ENCODE measurements around the gene STMND1. TPM values are rescaled to one million over a fixed set of nuclear protein-coding genes. Genes with fewer than 3 reads are reported as not detected.

STMND1 gene
- total and polyA plus RNA-seq, 10 of the 15 experiments (the other 5 are each of a cell fraction or from before 2014, with no cell fraction given) = 0.15 TPM; not detected in 9

DNA sequence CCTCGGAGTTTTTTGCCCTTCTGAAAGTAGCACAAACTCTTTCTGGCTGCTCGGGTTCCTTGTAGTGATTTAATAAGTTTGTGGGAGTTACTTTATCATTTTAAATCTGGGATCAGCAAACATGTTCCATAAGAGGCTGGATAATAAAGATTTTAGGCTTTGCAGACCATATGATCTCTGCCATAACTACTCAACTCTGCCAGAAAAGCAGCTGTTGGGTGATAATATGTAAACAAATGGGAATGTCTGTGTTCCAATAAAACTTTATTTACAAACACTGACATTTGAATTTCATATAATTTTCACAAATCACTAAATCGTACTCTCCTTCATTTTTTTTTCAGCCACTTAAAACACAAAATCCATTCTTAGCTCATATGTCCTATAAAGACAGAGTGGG, 3.9 kb upstream of the STMND1 start:
- no peak for TF ChIP-seq GATAD2B (conservative IDR thresholded peaks at IDR 0.05; ENCODE audit: low read depth)
- TF ChIP-seq, protein P1, sequence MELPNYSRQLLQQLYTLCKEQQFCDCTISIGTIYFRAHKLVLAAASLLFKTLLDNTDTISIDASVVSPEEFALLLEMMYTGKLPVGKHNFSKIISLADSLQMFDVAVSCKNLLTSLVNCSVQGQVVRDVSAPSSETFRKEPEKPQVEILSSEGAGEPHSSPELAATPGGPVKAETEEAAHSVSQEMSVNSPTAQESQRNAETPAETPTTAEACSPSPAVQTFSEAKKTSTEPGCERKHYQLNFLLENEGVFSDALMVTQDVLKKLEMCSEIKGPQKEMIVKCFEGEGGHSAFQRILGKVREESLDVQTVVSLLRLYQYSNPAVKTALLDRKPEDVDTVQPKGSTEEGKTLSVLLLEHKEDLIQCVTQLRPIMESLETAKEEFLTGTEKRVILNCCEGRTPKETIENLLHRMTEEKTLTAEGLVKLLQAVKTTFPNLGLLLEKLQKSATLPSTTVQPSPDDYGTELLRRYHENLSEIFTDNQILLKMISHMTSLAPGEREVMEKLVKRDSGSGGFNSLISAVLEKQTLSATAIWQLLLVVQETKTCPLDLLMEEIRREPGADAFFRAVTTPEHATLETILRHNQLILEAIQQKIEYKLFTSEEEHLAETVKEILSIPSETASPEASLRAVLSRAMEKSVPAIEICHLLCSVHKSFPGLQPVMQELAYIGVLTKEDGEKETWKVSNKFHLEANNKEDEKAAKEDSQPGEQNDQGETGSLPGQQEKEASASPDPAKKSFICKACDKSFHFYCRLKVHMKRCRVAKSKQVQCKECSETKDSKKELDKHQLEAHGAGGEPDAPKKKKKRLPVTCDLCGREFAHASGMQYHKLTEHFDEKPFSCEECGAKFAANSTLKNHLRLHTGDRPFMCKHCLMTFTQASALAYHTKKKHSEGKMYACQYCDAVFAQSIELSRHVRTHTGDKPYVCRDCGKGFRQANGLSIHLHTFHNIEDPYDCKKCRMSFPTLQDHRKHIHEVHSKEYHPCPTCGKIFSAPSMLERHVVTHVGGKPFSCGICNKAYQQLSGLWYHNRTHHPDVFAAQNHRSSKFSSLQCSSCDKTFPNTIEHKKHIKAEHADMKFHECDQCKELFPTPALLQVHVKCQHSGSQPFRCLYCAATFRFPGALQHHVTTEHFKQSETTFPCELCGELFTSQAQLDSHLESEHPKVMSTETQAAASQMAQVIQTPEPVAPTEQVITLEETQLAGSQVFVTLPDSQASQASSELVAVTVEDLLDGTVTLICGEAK (IDR thresholded peaks at IDR 0.05; ENCODE audit: borderline replicate concordance) = peak; percentile 48
- H2AFZ ChIP-seq (ENCODE audit: control insufficient read depth, low read depth, low read length) = no peak overlapping the region
- RAD21 ChIA-PET (ENCODE audit: unreplicated experiment) = no interaction called here
- DNase-seq (ENCODE audit: low read depth, low spot score) (no peak), ATAC-seq (no peak), FAIRE-seq (no peak)
- no peak overlapping the region for H3K9ac ChIP-seq (ENCODE audit: control insufficient read depth, insufficient read depth, low read length)
- in situ Hi-C loops (cut with MboI) (no loop called here), intact Hi-C loops (cut with micrococcal nuclease; ENCODE audit: unreplicated experiment) (no loop called here)
- no peaks in the 10 kb centered on the region for H3K36me3 ChIP-seq (ENCODE audit: control insufficient read depth in 2 of 2, insufficient read depth in 2 of 2, low read length in 1 of 2)
- no peaks in the 10 kb centered on the region; the same call in 2 of the 3 replicates for H3K9me3 ChIP-seq (replicated peaks; ENCODE audit: control insufficient read depth, insufficient read depth, low read length)
- no peaks in the 10 kb centered on the region for H4K20me1 ChIP-seq (ENCODE audit: control insufficient read depth, insufficient read depth)
- H3K27me3 ChIP-seq (replicated peaks in 1 of 2; ENCODE audit: control insufficient read depth in 2 of 2, insufficient read depth in 2 of 2, low read length in 1 of 2) = peaks cover 0 to 3% of the 10 kb centered on the region in 2 experiments; a peak in 3 of 4 replicates
- H3K27ac ChIP-seq (ENCODE audit: control insufficient read depth, insufficient read depth) = no peak overlapping the region
- SMC1A ChIA-PET (ENCODE audit: uncharacterized antibody, unreplicated experiment) = interaction anchor here (0.6 kb wide), 1 partner anchor 136 kb away, joined by 3 read pairs; no protein-coding TSS in a partner anchor
- no peaks in the 10 kb centered on the region for H3K79me2 ChIP-seq (ENCODE audit: control insufficient read depth, insufficient read depth, low read length)
- WGBS (ENCODE audit: insufficient coverage, insufficient replicate concordance, low lambda C conversion rate, missing lambda C conversion rate) = 3% methylated on average over 3 of the region's 3 CpGs
- POLR2A ChIA-PET = interaction anchor here (0.7 kb wide), 1 partner anchor 125 kb away, joined by 3 read pairs; no protein-coding TSS in a partner anchor
- H3K4me2 ChIP-seq (ENCODE audit: control insufficient read depth, insufficient read depth) = no peak overlapping the region
- H3K4me1 ChIP-seq (ENCODE audit: control insufficient read depth, insufficient read depth, low read length) = no peaks in the 10 kb centered on the region
- BruUV-seq (replicated peaks) = no TSS peak
- CTCF ChIA-PET = interaction anchor here (0.6 to 1.6 kb wide), 3 partner anchors 10 to 276 kb away, joined by 3 read pairs; no protein-coding TSS in a partner anchor
- no peak overlapping the region for H3K4me3 ChIP-seq

Measured in GM12878 (cell line).